Ishikawa (cell line): ENCODE results near the gene PTCHD1.

ENCODE experiments used
- EP300 ChIP-seq: IDR thresholded peaks from 2 replicates; pipeline ENCODE4 v1.6.1; 2012; ENCODE audit warnings: borderline replicate concordance
- TAF1 ChIP-seq: IDR thresholded peaks from 2 replicates; pipeline ENCODE4 v1.6.1; 2012; ENCODE audit warnings: low read depth, mild to moderate bottlenecking
- TCF12 ChIP-seq: IDR thresholded peaks from 2 replicates; pipeline ENCODE4 v1.6.1; 2012; ENCODE audit warnings: low read depth
- TF ChIP-seq, protein P1 (sequence below): IDR thresholded peaks from 2 replicates; pipeline ENCODE4 v1.6.1; 2012
- TF ChIP-seq, protein P2 (sequence below): IDR thresholded peaks from 2 replicates; pipeline ENCODE4 v1.6.1; 2012; ENCODE audit warnings: low read depth, mild to moderate bottlenecking

DNA sequence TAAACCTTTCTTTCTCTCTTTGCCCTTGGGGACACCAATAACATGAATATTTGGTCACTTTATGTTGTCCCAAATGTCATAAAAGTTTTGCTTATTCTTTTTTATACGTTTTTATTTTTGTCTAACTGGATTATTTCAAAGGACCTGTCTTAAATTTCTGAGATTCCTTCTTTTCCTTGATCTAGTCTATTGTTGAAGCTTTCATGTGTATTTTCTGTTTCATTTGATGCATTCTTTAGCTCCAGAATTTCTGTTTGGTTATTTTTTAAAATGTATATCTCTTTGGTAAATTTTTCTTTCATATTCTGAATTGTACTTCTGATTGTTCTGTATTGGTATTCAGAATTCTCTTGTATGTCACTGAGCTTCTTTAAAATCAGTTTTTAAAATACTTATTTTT is 88.3 kb downstream of the PTCHD1 start:
- TF ChIP-seq, protein P1, sequence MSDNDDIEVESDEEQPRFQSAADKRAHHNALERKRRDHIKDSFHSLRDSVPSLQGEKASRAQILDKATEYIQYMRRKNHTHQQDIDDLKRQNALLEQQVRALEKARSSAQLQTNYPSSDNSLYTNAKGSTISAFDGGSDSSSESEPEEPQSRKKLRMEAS: no peak
- TF ChIP-seq EP300 (no peak), TAF1 (no peak), TCF12 (no peak)
- TF ChIP-seq, protein P2, sequence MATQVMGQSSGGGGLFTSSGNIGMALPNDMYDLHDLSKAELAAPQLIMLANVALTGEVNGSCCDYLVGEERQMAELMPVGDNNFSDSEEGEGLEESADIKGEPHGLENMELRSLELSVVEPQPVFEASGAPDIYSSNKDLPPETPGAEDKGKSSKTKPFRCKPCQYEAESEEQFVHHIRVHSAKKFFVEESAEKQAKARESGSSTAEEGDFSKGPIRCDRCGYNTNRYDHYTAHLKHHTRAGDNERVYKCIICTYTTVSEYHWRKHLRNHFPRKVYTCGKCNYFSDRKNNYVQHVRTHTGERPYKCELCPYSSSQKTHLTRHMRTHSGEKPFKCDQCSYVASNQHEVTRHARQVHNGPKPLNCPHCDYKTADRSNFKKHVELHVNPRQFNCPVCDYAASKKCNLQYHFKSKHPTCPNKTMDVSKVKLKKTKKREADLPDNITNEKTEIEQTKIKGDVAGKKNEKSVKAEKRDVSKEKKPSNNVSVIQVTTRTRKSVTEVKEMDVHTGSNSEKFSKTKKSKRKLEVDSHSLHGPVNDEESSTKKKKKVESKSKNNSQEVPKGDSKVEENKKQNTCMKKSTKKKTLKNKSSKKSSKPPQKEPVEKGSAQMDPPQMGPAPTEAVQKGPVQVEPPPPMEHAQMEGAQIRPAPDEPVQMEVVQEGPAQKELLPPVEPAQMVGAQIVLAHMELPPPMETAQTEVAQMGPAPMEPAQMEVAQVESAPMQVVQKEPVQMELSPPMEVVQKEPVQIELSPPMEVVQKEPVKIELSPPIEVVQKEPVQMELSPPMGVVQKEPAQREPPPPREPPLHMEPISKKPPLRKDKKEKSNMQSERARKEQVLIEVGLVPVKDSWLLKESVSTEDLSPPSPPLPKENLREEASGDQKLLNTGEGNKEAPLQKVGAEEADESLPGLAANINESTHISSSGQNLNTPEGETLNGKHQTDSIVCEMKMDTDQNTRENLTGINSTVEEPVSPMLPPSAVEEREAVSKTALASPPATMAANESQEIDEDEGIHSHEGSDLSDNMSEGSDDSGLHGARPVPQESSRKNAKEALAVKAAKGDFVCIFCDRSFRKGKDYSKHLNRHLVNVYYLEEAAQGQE: no peak
